Gastroesophageal sphincter (tissue), 3 donors: Measurements from ENCODE around the gene CD47.

Experiments used
- EP300 ChIP-seq: sonication (generic); formaldehyde crosslinking; IDR thresholded peaks from one replicate; pipeline ENCODE4 v1.6.1; 2017; ENCODE audit warnings: antibody characterized with exemption, mild to moderate bottlenecking
- POLR2A ChIP-seq, 2 donors: fragments of 450-650 bp; IDR thresholded peaks; one replicate each; pipeline ENCODE4 v1.6.1; 2017; ENCODE audit warnings: antibody characterized with exemption in 2 of 2, mild to moderate bottlenecking in 2 of 2, moderate library complexity in 1 of 2
- TF ChIP-seq, protein P1 (sequence below), 4 experiments: fragments of 200-600 bp in 2 of 4; fragments of 450-650 bp in 2 of 4; sonication (generic) in 1 of 4; IDR thresholded peaks; one replicate each; pipeline ENCODE4 v1.5.1; 2017 to 2019; ENCODE audit warnings: antibody characterized with exemption in 4 of 4, mild to moderate bottlenecking in 2 of 4, moderate library complexity in 2 of 4

DNA sequence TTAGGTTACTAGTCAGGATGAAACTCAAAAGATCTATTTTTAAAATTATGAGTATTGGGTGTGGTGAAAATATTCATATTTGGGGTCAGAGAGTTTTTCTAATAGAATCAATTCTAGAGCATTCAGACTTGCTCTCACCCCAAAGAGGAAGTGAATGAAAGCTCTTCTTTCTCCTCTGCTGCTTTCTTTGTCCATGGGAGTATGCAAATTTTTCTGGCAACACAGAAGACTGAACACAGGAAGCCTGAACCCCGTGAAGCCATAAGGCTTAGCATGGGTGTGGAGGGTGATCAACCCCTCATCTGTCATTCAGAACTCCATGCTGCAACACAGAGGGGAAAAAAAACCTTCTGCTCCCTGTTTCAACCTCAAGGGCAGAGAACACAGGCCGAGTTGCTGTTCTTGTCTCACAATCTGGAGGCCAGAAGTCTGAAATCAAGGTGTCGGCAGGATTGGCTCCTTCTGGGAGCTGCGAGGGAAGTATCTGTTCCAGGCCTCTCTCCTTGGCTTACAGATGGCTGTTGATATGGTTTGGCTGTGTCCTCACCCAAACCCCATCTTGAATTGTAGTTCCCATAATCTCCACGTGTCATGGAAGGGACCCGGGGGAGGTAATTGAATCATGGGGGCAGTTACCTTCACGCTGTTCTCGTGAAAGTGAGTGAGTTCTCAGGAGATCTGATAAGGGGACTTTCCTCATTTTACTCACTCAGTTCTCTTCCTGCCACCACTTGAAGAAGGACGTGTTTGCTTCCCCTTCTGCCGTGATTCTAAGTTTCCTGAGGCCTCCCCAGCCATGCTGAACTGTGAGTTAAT is 33.7 kb upstream of the CD47 start:
- TF ChIP-seq, protein P1, sequence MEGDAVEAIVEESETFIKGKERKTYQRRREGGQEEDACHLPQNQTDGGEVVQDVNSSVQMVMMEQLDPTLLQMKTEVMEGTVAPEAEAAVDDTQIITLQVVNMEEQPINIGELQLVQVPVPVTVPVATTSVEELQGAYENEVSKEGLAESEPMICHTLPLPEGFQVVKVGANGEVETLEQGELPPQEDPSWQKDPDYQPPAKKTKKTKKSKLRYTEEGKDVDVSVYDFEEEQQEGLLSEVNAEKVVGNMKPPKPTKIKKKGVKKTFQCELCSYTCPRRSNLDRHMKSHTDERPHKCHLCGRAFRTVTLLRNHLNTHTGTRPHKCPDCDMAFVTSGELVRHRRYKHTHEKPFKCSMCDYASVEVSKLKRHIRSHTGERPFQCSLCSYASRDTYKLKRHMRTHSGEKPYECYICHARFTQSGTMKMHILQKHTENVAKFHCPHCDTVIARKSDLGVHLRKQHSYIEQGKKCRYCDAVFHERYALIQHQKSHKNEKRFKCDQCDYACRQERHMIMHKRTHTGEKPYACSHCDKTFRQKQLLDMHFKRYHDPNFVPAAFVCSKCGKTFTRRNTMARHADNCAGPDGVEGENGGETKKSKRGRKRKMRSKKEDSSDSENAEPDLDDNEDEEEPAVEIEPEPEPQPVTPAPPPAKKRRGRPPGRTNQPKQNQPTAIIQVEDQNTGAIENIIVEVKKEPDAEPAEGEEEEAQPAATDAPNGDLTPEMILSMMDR (IDR thresholded peaks at IDR 0.05), result no peak
- no peak for TF ChIP-seq POLR2A (IDR thresholded peaks at IDR 0.05)
- no peak for TF ChIP-seq EP300
